Measurements from ENCODE around the gene PPCS. TPM values are rescaled to one million over a fixed set of nuclear protein-coding genes. Genes with fewer than 3 reads are reported as not detected.
A peak's percentile ranks its signal among the peaks of the same experiment; 100 is the strongest.

Gene PPCS
- total RNA-seq, 2 donors from 2014 or later, result 71.2 to 101 TPM

DNA sequence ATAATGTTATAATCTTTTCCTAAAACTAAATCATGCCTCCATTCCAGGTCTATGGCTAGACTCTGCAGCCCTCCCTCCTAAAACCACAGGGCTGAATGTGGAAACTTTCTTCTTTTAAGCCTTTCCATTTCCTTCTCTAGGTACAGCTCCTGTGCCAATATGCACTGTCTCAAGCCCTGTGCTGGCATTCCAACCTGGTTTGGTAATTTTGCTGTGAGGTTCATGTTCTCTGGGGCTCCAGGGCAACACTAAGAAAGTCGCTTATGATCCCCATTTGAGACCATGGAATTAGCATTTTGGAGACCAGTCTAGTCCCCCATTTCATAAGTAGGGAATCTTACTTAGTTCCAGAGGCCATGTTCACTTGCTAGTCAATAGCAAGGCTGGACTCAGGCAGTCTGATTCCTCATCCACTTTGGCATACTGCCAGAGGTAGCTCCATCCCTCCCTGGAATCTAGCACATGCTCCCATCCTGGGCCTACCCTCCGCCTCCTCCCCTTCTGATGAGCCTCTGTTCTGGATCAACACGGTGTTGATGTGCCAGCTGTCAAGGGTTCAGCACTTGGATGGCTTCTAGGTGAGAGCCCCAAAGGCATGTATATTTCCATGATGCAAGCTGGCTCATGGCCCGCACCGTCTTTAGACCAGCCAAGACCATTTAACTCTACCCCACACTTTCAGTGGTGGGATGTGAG lies 37.1 kb upstream of the PPCS start:
- DNase-seq (ENCODE audit: low spot score), result no peak

DNA sequence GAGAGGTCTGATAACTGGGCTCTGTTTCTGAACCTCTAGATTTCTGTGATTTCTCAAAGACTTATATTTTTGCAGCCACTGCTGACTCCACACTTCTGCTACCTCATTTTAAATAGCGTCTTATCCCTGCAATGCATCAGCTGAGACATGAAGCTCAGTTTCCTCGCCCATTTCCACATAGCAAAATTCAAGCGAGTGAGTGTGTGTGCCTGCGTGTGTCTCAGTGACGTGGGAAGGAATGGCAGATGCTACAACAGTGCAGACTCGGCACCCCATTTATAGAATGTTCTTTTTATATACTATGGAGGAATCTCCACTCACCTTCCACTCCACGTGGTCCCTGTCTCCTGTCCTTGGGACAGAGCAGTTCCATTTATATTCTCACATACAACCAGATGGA lies 36.2 kb upstream of the PPCS start:
- Histone ChIP-seq H3K9me3 (no peaks in the 10 kb centered on the region), H3K27ac (no peak overlapping the region), H3K4me3 (no peak overlapping the region), H3K4me1 (replicated peaks) (no peaks in the 10 kb centered on the region), H3K27me3 (replicated peaks; ENCODE audit: insufficient read depth) (no peaks in the 10 kb centered on the region), H3K36me3 (no peaks in the 10 kb centered on the region)
- 64% methylated on average over 7 of the region's 7 CpGs for WGBS
- DNase-seq (ENCODE audit: low spot score), result no peak
- intact Hi-C loops (cut with DNase I), result no loop called here
- no peak for TF ChIP-seq POLR2AphosphoS5 (IDR thresholded peaks at IDR 0.05)
- TF ChIP-seq, protein P1, sequence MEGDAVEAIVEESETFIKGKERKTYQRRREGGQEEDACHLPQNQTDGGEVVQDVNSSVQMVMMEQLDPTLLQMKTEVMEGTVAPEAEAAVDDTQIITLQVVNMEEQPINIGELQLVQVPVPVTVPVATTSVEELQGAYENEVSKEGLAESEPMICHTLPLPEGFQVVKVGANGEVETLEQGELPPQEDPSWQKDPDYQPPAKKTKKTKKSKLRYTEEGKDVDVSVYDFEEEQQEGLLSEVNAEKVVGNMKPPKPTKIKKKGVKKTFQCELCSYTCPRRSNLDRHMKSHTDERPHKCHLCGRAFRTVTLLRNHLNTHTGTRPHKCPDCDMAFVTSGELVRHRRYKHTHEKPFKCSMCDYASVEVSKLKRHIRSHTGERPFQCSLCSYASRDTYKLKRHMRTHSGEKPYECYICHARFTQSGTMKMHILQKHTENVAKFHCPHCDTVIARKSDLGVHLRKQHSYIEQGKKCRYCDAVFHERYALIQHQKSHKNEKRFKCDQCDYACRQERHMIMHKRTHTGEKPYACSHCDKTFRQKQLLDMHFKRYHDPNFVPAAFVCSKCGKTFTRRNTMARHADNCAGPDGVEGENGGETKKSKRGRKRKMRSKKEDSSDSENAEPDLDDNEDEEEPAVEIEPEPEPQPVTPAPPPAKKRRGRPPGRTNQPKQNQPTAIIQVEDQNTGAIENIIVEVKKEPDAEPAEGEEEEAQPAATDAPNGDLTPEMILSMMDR (IDR thresholded peaks at IDR 0.05), result no peak
- TF ChIP-seq POLR2A (IDR thresholded peaks at IDR 0.05), result no peak

More for the DNA sequence above, 37.1 kb upstream of the PPCS start:
- Histone ChIP-seq H3K4me1 (replicated peaks) (no peaks in the 10 kb centered on the region), H3K27me3 (replicated peaks; ENCODE audit: insufficient read depth) (no peaks in the 10 kb centered on the region), H3K36me3 (no peaks in the 10 kb centered on the region), H3K9me3 (no peaks in the 10 kb centered on the region), H3K27ac (no peak overlapping the region), H3K4me3 (no peak overlapping the region)
- TF ChIP-seq, protein P1 (IDR thresholded peaks at IDR 0.05), result no peak
- intact Hi-C loops (cut with DNase I), result no loop called here
- 50% methylated on average over 5 of the region's 5 CpGs for WGBS

DNA sequence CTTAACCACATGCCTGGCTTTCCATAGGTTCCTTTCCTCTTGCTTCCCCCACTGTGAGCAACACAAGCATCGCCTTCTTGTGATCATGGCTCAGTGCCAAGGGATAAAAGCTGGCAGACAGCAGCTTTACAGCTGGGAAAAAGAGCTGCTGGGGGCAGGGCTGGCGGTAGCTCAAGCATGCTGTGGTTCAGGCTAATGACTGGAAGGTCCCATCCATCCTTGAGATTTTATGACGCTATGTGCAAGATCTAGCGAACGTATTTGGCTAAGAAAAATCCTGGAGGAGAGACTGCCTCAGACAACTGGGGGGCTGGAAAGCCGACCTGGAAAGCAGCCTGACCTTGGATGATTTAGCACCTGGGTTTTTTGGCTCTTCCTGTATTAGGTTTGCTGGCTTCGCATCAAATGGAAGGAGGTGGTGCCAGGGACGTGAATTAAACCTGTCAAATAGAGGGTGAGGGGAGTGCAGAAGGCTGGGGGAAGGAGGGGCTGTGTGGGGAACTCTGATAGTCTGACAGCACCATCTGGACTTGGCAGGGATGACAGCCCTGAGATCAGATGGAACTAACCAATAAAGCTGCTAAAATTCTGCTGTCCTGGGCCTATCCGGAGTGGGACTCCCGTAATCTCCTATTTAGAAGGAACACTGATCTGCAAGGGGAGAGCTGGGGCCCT lies 35.3 kb upstream of the PPCS start:
- DNase-seq (ENCODE audit: low spot score), result peak; percentile 59
- H3K9me3 ChIP-seq, result no peaks in the 10 kb centered on the region
- TF ChIP-seq, protein P1 (IDR thresholded peaks at IDR 0.05), result no peak
- no peak for TF ChIP-seq POLR2A (IDR thresholded peaks at IDR 0.05)
- TF ChIP-seq POLR2AphosphoS5 (IDR thresholded peaks at IDR 0.05), result peak; percentile 65
- no peaks in the 10 kb centered on the region for H3K4me1 ChIP-seq (replicated peaks)
- 8% methylated on average over 10 of the region's 10 CpGs for WGBS
- H3K36me3 ChIP-seq, result no peaks in the 10 kb centered on the region
- no peak overlapping the region for H3K4me3 ChIP-seq
- H3K27me3 ChIP-seq (replicated peaks; ENCODE audit: insufficient read depth), result no peaks in the 10 kb centered on the region
- no peak overlapping the region for H3K27ac ChIP-seq
- intact Hi-C loops (cut with DNase I), result no loop called here

DNA sequence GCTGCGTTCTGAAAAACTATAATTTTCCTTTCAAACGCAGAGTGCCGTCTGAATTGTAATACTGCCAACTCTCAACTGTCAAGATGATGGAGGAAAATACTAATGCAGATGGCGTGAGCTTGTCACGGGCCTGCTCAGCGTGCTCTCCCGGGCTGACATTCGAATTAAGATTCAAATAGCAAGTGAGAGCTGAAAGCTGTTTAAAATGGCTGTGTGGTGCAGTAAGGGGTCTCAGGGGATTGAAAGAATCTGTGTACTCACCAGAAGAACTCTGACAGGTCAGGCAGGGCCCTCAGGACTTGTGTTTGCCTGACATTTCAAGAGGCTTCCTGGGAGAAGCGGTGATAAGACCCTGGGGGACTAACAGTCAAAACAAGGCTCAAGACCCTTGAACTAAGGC lies 33.6 kb upstream of the PPCS start:
- no peak for DNase-seq (ENCODE audit: low spot score)
- Histone ChIP-seq H3K27me3 (replicated peaks; ENCODE audit: insufficient read depth) (no peaks in the 10 kb centered on the region), H3K9me3 (no peaks in the 10 kb centered on the region), H3K4me3 (no peak overlapping the region), H3K27ac (no peak overlapping the region), H3K4me1 (replicated peaks) (no peaks in the 10 kb centered on the region), H3K36me3 (no peaks in the 10 kb centered on the region)
- 69% methylated on average over 9 of the region's 9 CpGs for WGBS
- TF ChIP-seq, protein P1 (IDR thresholded peaks at IDR 0.05), result no peak
- no peak for TF ChIP-seq POLR2A (IDR thresholded peaks at IDR 0.05)
- no peak for TF ChIP-seq POLR2AphosphoS5 (IDR thresholded peaks at IDR 0.05)
- intact Hi-C loops (cut with DNase I), result no loop called here

DNA sequence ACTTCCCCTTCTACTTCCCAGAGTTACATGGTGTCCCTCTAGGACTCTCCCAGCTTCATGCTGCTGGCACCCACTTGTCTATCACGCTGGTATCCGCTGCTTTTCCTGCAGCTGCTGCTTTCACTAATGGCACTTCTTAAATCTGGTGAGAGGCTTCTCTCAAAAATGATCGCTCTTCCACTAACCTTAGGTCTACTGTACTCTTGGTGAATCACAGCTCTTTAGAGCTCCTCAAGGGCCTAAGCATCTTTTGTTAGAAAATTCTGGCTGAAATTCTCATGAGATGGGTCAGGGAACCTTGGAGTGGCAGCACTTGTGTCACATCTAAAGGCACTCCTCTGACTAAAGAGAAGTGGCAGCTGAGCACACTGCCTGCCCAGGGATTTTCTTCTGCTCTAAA lies 32.7 kb upstream of the PPCS start:
- WGBS, result 93% methylated on average over 3 of the region's 3 CpGs

More for the DNA sequence above, 32.7 kb upstream of the PPCS start:
- DNase-seq (ENCODE audit: low spot score), result no peak
- Histone ChIP-seq H3K27ac (no peak overlapping the region), H3K4me1 (replicated peaks) (no peaks in the 10 kb centered on the region), H3K9me3 (no peaks in the 10 kb centered on the region), H3K4me3 (no peak overlapping the region), H3K36me3 (no peaks in the 10 kb centered on the region), H3K27me3 (replicated peaks; ENCODE audit: insufficient read depth) (no peaks in the 10 kb centered on the region)
- TF ChIP-seq POLR2AphosphoS5 (IDR thresholded peaks at IDR 0.05) (no peak), POLR2A (IDR thresholded peaks at IDR 0.05) (no peak)
- TF ChIP-seq, protein P1 (IDR thresholded peaks at IDR 0.05), result no peak
- intact Hi-C loops (cut with DNase I), result no loop called here

All from prostate gland (tissue), 2 donors.